Transverse colon (tissue), 4 donors: ENCODE measurements around the gene GOLGA6L9.

ENCODE experiments used
- EP300 ChIP-seq: sonication (generic); formaldehyde crosslinking; IDR thresholded peaks from one replicate; pipeline ENCODE4 v1.6.1; 2017; ENCODE audit warnings: antibody characterized with exemption, low read depth
- POLR2A ChIP-seq: fragments of 450-650 bp; IDR thresholded peaks from one replicate; pipeline ENCODE4 v1.6.1; 2016; ENCODE audit warnings: antibody characterized with exemption, mild to moderate bottlenecking, moderate library complexity
- POLR2AphosphoS5 ChIP-seq, 3 donors: sonication (generic); formaldehyde crosslinking; IDR thresholded peaks; one replicate each; pipeline ENCODE4 v1.6.1; 2016; ENCODE audit warnings: antibody characterized with exemption in 3 of 3
- TF ChIP-seq, protein P1 (sequence below), 5 experiments: fragments of 200-600 bp in 3 of 5; fragments of 450-650 bp in 2 of 5; sonication (generic) in 3 of 5; IDR thresholded peaks; 1 replicate in 2 of 5; 2 replicates in 3 of 5; pipeline ENCODE4 v1.5.1; 2016 to 2017; ENCODE audit warnings: antibody characterized with exemption in 5 of 5, inconsistent platforms in 3 of 5, mild to moderate bottlenecking in 2 of 5, moderate library complexity in 1 of 5

DNA sequence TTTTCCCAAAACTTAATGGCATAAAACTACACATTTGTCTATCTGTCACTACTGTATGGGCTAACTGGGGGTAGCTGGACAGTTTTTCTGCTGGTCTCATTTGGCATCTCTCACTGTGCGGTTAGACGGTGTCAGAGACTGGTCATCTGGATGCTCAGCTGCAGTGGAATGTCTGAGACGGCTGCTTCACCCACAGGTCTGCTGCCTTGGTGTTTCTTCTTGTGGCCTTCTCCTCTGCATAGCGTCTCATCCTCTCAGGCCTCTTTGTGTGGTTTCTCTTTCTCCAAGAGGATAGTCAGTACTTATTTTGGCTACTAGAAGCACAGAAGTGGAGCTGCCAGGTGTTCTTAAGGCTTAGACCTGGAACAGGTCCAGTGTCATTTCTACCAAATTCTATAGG lies 35.9 kb upstream of the GOLGA6L9 start:
- TF ChIP-seq, protein P1, sequence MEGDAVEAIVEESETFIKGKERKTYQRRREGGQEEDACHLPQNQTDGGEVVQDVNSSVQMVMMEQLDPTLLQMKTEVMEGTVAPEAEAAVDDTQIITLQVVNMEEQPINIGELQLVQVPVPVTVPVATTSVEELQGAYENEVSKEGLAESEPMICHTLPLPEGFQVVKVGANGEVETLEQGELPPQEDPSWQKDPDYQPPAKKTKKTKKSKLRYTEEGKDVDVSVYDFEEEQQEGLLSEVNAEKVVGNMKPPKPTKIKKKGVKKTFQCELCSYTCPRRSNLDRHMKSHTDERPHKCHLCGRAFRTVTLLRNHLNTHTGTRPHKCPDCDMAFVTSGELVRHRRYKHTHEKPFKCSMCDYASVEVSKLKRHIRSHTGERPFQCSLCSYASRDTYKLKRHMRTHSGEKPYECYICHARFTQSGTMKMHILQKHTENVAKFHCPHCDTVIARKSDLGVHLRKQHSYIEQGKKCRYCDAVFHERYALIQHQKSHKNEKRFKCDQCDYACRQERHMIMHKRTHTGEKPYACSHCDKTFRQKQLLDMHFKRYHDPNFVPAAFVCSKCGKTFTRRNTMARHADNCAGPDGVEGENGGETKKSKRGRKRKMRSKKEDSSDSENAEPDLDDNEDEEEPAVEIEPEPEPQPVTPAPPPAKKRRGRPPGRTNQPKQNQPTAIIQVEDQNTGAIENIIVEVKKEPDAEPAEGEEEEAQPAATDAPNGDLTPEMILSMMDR (IDR thresholded peaks at IDR 0.05), result no peak
- TF ChIP-seq POLR2A, result no peak
- no peak for TF ChIP-seq EP300
- no peak for TF ChIP-seq POLR2AphosphoS5 (IDR thresholded peaks at IDR 0.05)
